HepG2 (cell line): ENCODE data around the gene MAGEA10. TPM values are rescaled to one million over a fixed set of nuclear protein-coding genes. Genes with fewer than 3 reads are reported as not detected.

Experiments used
- ATAC-seq: fragments of 200-7000 bp; cut with Tn5 transposase; 3 replicates; pipeline ENCODE4 v1.9.1; 2020; ENCODE audit warnings: mild to moderate bottlenecking, moderate library complexity
- BruUV-seq: library from RNA; stranded (reverse); fragments of 400-500 nt; replicated peaks from 2 replicates; lab custom pipeline; 2021; lab: Mats Ljungman, UMichigan
- CTCF ChIA-PET: fragments of 300-600 bp; formaldehyde crosslinking; extraction: SDS; loops from one replicate; lab custom pipeline; 2021; ENCODE audit warnings: low total read pairs, inconsistent platforms, low intra/inter-chr PET ratio; lab: Yijun Ruan, JAX
- POLR2A ChIA-PET: fragments of 350-600 bp; sonication (Branson Sonifier 250); formaldehyde crosslinking; loops from one replicate; lab custom pipeline; 2020; ENCODE audit warnings: antibody characterized with exemption, inconsistent platforms; lab: Yijun Ruan, JAX
- DNase-seq: peaks from one replicate; pipeline ENCODE4 v3.0.0-alpha.2; 2015; ENCODE audit warnings: low spot score
- FAIRE-seq: peaks from 3 replicates; lab custom pipeline; 2011; peaks lifted over from hg19 to GRCh38; lab: Jason Lieb, UNC
- H2AFZ ChIP-seq: one replicate; pipeline ENCODE4 v1.6.1; 2011; ENCODE audit warnings: low read length, inconsistent platforms
- H3K27ac ChIP-seq: fragments of 300-600 bp; 3 replicates; pipeline ENCODE4 v1.8.0; 2011; ENCODE audit warnings: mixed run types, mild to moderate bottlenecking, mixed read lengths, low read length, inconsistent platforms; ENCODE audit not compliant: insufficient read depth; ENCODE audit errors: extremely low read length
- H3K27me3 ChIP-seq, 2 experiments: fragments of 200-600 bp in 1 of 2; 2 replicates in 1 of 2; 3 replicates in 1 of 2; pipeline versions ENCODE4 v1.6.0 to v1.8.0; 2011; ENCODE audit warnings: low read length in 2 of 2, mild to moderate bottlenecking in 2 of 2, moderate library complexity in 2 of 2, inconsistent platforms in 1 of 2; ENCODE audit not compliant: insufficient read depth in 2 of 2, control insufficient read depth in 1 of 2
- H3K36me3 ChIP-seq, 2 experiments: fragments of 200-600 bp in 1 of 2; replicated peaks in 1 of 2; 2 replicates in 1 of 2; 3 replicates in 1 of 2; pipeline versions ENCODE4 v1.5.1 to v1.8.0; 2011; ENCODE audit warnings: low read length in 2 of 2, inconsistent platforms in 1 of 2; ENCODE audit not compliant: insufficient read depth in 2 of 2, control insufficient read depth in 1 of 2
- H3K4me1 ChIP-seq: 2 replicates; pipeline ENCODE4 v1.5.1; 2012; ENCODE audit warnings: low read length, inconsistent platforms; ENCODE audit not compliant: insufficient read depth
- H3K4me2 ChIP-seq: 2 replicates; pipeline ENCODE4 v1.6.0; 2011; ENCODE audit warnings: low read depth, low read length, inconsistent platforms
- H3K4me3 ChIP-seq, 3 experiments: fragments of 200-600 bp in 1 of 3; sonication (generic), shearing (Covaris generic) in 1 of 3; replicated peaks in 1 of 3; 2 replicates each; pipeline ENCODE4 v1.5.1; 2011 to 2016; ENCODE audit warnings: low read length in 3 of 3, inconsistent platforms in 2 of 3, low read depth in 2 of 3, mild to moderate bottlenecking in 2 of 3, control low read depth in 1 of 3, mixed read lengths in 1 of 3; ENCODE audit not compliant: insufficient read depth in 1 of 3
- H3K79me2 ChIP-seq: one replicate; pipeline ENCODE4 v1.6.1; 2011; ENCODE audit warnings: low read length, inconsistent platforms; ENCODE audit not compliant: insufficient read depth
- H3K9ac ChIP-seq: 2 replicates; pipeline ENCODE4 v1.6.0; 2011; ENCODE audit warnings: mild to moderate bottlenecking, low read depth, low read length, inconsistent platforms; ENCODE audit not compliant: insufficient read depth
- H3K9me3 ChIP-seq: 2 replicates; pipeline ENCODE4 v1.5.1; 2012; ENCODE audit warnings: mild to moderate bottlenecking, low read length
- H4K20me1 ChIP-seq: 2 replicates; pipeline ENCODE4 v1.6.0; 2011; ENCODE audit warnings: inconsistent platforms, mild to moderate bottlenecking, low read length, moderate library complexity; ENCODE audit not compliant: insufficient read depth
- HMGXB3 ChIP-seq: sonication (generic); formaldehyde crosslinking; IDR thresholded peaks from 2 replicates; pipeline ENCODE4 v1.4.0; 2020; ENCODE audit warnings: missing genetic modification reagents, borderline replicate concordance
- HNRNPL ChIP-seq: fragments of 200-400 bp; formaldehyde crosslinking; IDR thresholded peaks from 2 replicates; pipeline ENCODE4 v1.6.1; 2017; ENCODE audit warnings: mild to moderate bottlenecking, low read depth, low read length
- TEF ChIP-seq: sonication (generic); formaldehyde crosslinking; IDR thresholded peaks from 2 replicates; pipeline ENCODE4 v1.5.0; 2020; ENCODE audit warnings: missing genetic modification reagents
- YEATS2 ChIP-seq: sonication (generic); formaldehyde crosslinking; IDR thresholded peaks from 2 replicates; pipeline ENCODE4 v1.4.0; 2020; ENCODE audit warnings: missing genetic modification reagents, borderline replicate concordance
- ZBTB7A ChIP-seq: sonication (generic); formaldehyde crosslinking; IDR thresholded peaks from 2 replicates; pipeline ENCODE4 v1.8.0; 2022; ENCODE audit warnings: mild to moderate bottlenecking, missing genetic modification reagents
- ZNF570 ChIP-seq: sonication (generic); formaldehyde crosslinking; IDR thresholded peaks from 2 replicates; pipeline ENCODE4 v1.4.0; 2020; ENCODE audit warnings: mild to moderate bottlenecking, missing genetic modification reagents, borderline replicate concordance
- ZNF639 ChIP-seq: conservative IDR thresholded peaks from 2 replicates; pipeline ENCODE4 v1.6.1; 2018; ENCODE audit warnings: missing genetic modification reagents
- ZNF710 ChIP-seq: sonication (generic); formaldehyde crosslinking; IDR thresholded peaks from 2 replicates; pipeline ENCODE4 v1.5.0; 2020; ENCODE audit warnings: mild to moderate bottlenecking, missing genetic modification reagents, borderline replicate concordance
- ZSCAN22 ChIP-seq: sonication (generic); formaldehyde crosslinking; IDR thresholded peaks from 2 replicates; pipeline ENCODE4 v1.4.0; 2020; ENCODE audit warnings: mild to moderate bottlenecking, missing genetic modification reagents
- WGBS: methylation state at CpG from one replicate; pipeline ENCODE4 v1.1.6; 2017; ENCODE audit warnings: low lambda C conversion rate; 5-methylcytosine and 5-hydroxymethylcytosine counted together
- in situ Hi-C: cut with HindIII; loops from 2 replicates; pipeline ENCODE4 v1.10.0; 2017; ENCODE audit warnings: low pct_unique_long_range_greater_than_20kb; ENCODE audit not compliant: extremely low pct_ligation_motif_present
- intact Hi-C: fragments of 100-400 bp; cut with micrococcal nuclease; formaldehyde crosslinking; loops from one replicate; pipeline ENCODE4 v1.10.0; 2022; ENCODE audit not compliant: unreplicated experiment
- polyA plus RNA-seq, 8 experiments: library from polyadenylated mRNA; depleted of rRNA in 3 of 8; stranded (reverse) in 7 of 8; unstranded in 1 of 8; fragments of >200 nt; fragmentation: Illumina TruSeq in 4 of 8; extraction: Trizol in 4 of 8; gene quantifications; 2 replicates each; pipeline versions ENCODE4 v1.2.1 to v1.2.3, GENCODE V29; 2011 to 2016; ENCODE audit warnings: low read depth in 4 of 8, missing spikeins in 1 of 8, mixed read lengths in 1 of 8; ENCODE audit not compliant: insufficient read depth in 1 of 8
- total RNA-seq, 5 experiments: library from RNA; depleted of rRNA; stranded (reverse); fragments of >200 nt; fragmentation: Illumina TruSeq; extraction: Trizol; gene quantifications; 2 replicates each; pipeline ENCODE4 v1.2.3, GENCODE V29; 2016; ENCODE audit warnings: low read depth in 1 of 5

MAGEA10 gene
- total and polyA plus RNA-seq, 2 of the 13 experiments (the other 11 are each of a cell fraction or from before 2014, with no cell fraction given) = not detected

DNA sequence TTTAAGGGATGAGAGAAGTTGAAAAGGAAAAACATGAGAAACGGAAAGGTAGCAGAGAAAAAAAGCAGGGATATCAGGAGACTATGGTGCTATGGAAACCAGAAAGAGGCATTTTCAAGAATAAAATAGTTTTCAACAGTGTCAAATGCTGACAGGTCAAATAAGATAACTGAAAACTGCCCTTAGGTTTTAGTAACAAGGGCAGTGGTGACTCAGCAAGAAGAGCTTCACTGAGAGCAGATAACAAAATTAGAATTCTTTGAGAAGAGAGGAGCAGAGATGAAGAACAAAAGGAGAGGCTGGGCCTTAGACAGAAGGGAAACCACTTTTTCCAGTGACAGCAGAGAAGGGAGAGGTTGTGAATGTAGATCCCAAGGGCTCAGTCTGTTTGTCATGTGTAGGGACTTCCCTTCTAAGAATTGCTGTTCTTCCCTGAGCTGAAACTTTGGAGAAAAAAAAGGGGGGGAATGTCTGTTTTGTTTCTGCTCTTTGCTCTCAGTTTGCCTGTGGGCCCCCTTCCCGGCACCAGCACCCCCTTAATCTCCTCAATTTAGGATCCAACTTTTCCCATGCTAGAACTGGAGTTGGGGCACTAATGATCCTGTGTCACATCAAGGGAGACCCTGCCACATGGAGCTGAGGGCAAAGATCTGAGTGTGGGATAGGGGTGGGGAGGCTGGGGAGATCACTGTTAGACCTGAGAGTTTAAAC, 26.8 kb upstream of the MAGEA10 start:
- Histone ChIP-seq H3K9ac (no peak overlapping the region), H3K4me1 (no peaks in the 10 kb centered on the region), H4K20me1 (no peaks in the 10 kb centered on the region)
- in situ Hi-C loops = no loop called here
- no TSS peak for BruUV-seq
- no peak for ATAC-seq
- WGBS = 0% methylated on average over 2 of the region's 2 CpGs
- TF ChIP-seq ZBTB7A = no peak
- TF ChIP-seq YEATS2 (CRISPR knock-in tag) = no peak
- no peak for TF ChIP-seq ZSCAN22 (CRISPR knock-in tag)
- no peak for TF ChIP-seq TEF
- TF ChIP-seq, all 625 proteins: peak for 0
- DNase-seq = no peak
- Histone ChIP-seq H3K9me3 (no peaks in the 10 kb centered on the region), H3K4me3 (no peak overlapping the region), H3K79me2 (no peaks in the 10 kb centered on the region), H3K36me3 (no peaks in the 10 kb centered on the region), H2AFZ (no peak overlapping the region), H3K27ac (no peak overlapping the region), H3K27me3 (no peaks in the 10 kb centered on the region), H3K4me2 (no peak overlapping the region)
- intact Hi-C loops = no loop called here
- POLR2A ChIA-PET = no interaction called here
- CTCF ChIA-PET = no interaction called here
- FAIRE-seq = no peak

DNA sequence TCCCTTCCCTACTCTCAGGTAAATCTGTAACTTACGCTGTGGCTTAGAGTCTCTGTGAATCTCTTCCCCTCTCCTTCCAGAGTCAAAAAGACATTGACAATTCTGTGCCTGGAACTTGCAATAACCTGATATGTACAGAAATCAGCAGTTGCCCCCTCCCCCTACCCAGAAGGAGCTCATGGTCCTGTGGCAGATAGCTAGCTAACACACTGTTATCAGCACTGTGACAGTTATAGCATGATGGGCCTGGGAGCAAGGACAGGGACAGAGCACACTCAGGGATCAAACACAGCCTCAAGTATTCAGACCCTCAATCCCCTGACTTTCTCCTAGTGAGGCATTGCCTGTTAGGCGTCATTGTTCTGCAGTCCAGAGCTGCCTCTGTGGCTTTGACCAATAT, 18.7 kb upstream of the MAGEA10 start:
- ATAC-seq (no peak), FAIRE-seq (no peak)
- no peak for TF ChIP-seq ZNF710 (CRISPR knock-in tag)
- no peak for TF ChIP-seq ZNF639
- TF ChIP-seq HNRNPL = no peak
- TF ChIP-seq HMGXB3 (CRISPR knock-in tag) = no peak
- no peak for TF ChIP-seq ZNF570

More for the DNA sequence above, 18.7 kb upstream of the MAGEA10 start:
- Histone ChIP-seq H3K79me2 (no peaks in the 10 kb centered on the region), H3K9me3 (no peaks in the 10 kb centered on the region), H4K20me1 (no peaks in the 10 kb centered on the region), H3K4me3 (no peak overlapping the region), H3K9ac (no peak overlapping the region), H3K4me1 (no peaks in the 10 kb centered on the region), H3K27me3 (no peaks in the 10 kb centered on the region), H3K27ac (no peak overlapping the region), H2AFZ (no peak overlapping the region), H3K4me2 (no peak overlapping the region), H3K36me3 (no peaks in the 10 kb centered on the region)
- CTCF ChIA-PET = no interaction called here
- in situ Hi-C loops = no loop called here
- no TSS peak for BruUV-seq
- POLR2A ChIA-PET = no interaction called here
- DNase-seq = no peak
- intact Hi-C loops = no loop called here
- 39% methylated on average over 2 of the region's 2 CpGs for WGBS
